DOHH2 (cell line): ENCODE data around the gene CDC25B.

Experiments used
- H3F3A ChIP-seq: fragments of 200-600 bp; sonication (generic), shearing (Covaris generic); 2 replicates; pipeline ENCODE4 v1.6.0; 2016; ENCODE audit warnings: antibody characterized with exemption, mild to moderate bottlenecking; ENCODE audit not compliant: control insufficient read depth, insufficient read depth
- H3K27ac ChIP-seq: fragments of 200-600 bp; sonication (generic); 2 replicates; pipeline ENCODE4 v1.5.1; 2014; ENCODE audit warnings: low read depth, mild to moderate bottlenecking, low read length, moderate library complexity
- H3K27me3 ChIP-seq: fragments of 200-600 bp; sonication (generic); 2 replicates; pipeline ENCODE4 v1.6.1; 2014; ENCODE audit warnings: mild to moderate bottlenecking, low read length, mixed read lengths; ENCODE audit not compliant: control insufficient read depth
- H3K36me3 ChIP-seq: fragments of 200-600 bp; sonication (generic); 2 replicates; pipeline ENCODE4 v1.6.1; 2014; ENCODE audit warnings: mild to moderate bottlenecking, low read length, moderate library complexity, mixed read lengths; ENCODE audit not compliant: control insufficient read depth
- H3K4me1 ChIP-seq: fragments of 200-600 bp; sonication (generic); 2 replicates; pipeline ENCODE4 v1.6.1; 2014; ENCODE audit warnings: mild to moderate bottlenecking, low read length, mixed read lengths; ENCODE audit not compliant: control insufficient read depth
- H3K4me2 ChIP-seq: fragments of 200-600 bp; sonication (generic); 2 replicates; pipeline ENCODE4 v1.6.0; 2014; ENCODE audit warnings: mild to moderate bottlenecking, low read length, moderate library complexity
- H3K4me3 ChIP-seq: fragments of 200-600 bp; sonication (generic); 2 replicates; pipeline ENCODE4 v1.5.1; 2014; ENCODE audit warnings: mild to moderate bottlenecking, low read length, mixed read lengths
- H3K79me2 ChIP-seq: fragments of 200-600 bp; sonication (generic); 2 replicates; pipeline ENCODE4 v1.6.1; 2014; ENCODE audit warnings: mild to moderate bottlenecking, low read length, mixed read lengths; ENCODE audit not compliant: control insufficient read depth
- H3K9me2 ChIP-seq: fragments of 200-600 bp; sonication (generic); replicated peaks from 2 replicates; pipeline ENCODE4 v1.6.1; 2014; ENCODE audit warnings: mild to moderate bottlenecking, low read length, mixed read lengths; ENCODE audit not compliant: control insufficient read depth
- H3K9me3 ChIP-seq: fragments of 200-600 bp; sonication (generic); 2 replicates; pipeline ENCODE4 v1.6.1; 2014; ENCODE audit warnings: antibody characterized with exemption, low read length, mixed read lengths; ENCODE audit not compliant: control insufficient read depth, insufficient read depth
- H4K20me1 ChIP-seq: fragments of 200-600 bp; sonication (generic); 2 replicates; pipeline ENCODE4 v1.6.0; 2014; ENCODE audit warnings: low read depth, mild to moderate bottlenecking, antibody characterized with exemption, low read length, moderate library complexity; ENCODE audit not compliant: control insufficient read depth, insufficient read depth
- EZH2phosphoT487 ChIP-seq: fragments of 200-600 bp; sonication (generic); IDR thresholded peaks from 2 replicates; pipeline ENCODE4 v1.6.1; 2017; ENCODE audit warnings: borderline replicate concordance, mild to moderate bottlenecking, antibody characterized with exemption, low read length, moderate library complexity, mixed read lengths
- TF ChIP-seq, protein P1 (sequence below): fragments of 200-600 bp; sonication (generic); IDR thresholded peaks from one replicate; pipeline ENCODE4 v1.5.1; 2014; ENCODE audit warnings: antibody characterized with exemption, mild to moderate bottlenecking, low read depth, low read length; ENCODE audit not compliant: poor library complexity, severe bottlenecking

CDC25B gene

DNA sequence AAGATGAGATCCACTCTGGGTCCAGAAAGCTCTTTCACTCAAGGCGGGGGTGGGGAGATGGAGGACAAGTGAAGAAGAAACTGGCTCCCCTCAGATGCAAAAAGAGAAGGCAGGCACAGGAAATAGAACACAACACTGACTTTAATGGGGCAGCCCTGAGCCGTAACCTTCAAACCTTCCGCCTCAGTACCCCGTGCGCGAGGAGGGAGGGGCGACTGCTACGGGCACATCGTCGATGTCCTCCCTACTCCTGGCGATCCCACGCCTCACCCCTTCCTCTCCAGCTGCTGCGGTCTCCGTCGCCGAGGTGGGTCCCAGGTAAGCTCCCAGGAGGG is 18.8 kb upstream of the CDC25B start:
- Histone ChIP-seq H3F3A (peaks cover 3% of the 10 kb centered on the region; the same call in 1 of the 2 replicates), H3K27ac (no peak overlapping the region), H3K4me2 (peak overlapping the region; percentile 92), H3K4me3 (peak overlapping the region; percentile 80), H3K9me2 (no peaks in the 10 kb centered on the region), H3K79me2 (no peaks in the 10 kb centered on the region), H3K27me3 (peaks cover 24% of the 10 kb centered on the region), H3K4me1 (peaks cover 43% of the 10 kb centered on the region), H3K9me3 (no peaks in the 10 kb centered on the region), H4K20me1 (no peaks in the 10 kb centered on the region; the same call in 1 of the 2 replicates), H3K36me3 (no peaks in the 10 kb centered on the region)
- TF ChIP-seq, protein P1, sequence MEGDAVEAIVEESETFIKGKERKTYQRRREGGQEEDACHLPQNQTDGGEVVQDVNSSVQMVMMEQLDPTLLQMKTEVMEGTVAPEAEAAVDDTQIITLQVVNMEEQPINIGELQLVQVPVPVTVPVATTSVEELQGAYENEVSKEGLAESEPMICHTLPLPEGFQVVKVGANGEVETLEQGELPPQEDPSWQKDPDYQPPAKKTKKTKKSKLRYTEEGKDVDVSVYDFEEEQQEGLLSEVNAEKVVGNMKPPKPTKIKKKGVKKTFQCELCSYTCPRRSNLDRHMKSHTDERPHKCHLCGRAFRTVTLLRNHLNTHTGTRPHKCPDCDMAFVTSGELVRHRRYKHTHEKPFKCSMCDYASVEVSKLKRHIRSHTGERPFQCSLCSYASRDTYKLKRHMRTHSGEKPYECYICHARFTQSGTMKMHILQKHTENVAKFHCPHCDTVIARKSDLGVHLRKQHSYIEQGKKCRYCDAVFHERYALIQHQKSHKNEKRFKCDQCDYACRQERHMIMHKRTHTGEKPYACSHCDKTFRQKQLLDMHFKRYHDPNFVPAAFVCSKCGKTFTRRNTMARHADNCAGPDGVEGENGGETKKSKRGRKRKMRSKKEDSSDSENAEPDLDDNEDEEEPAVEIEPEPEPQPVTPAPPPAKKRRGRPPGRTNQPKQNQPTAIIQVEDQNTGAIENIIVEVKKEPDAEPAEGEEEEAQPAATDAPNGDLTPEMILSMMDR = no peak
- TF ChIP-seq EZH2phosphoT487 = no peak

DNA sequence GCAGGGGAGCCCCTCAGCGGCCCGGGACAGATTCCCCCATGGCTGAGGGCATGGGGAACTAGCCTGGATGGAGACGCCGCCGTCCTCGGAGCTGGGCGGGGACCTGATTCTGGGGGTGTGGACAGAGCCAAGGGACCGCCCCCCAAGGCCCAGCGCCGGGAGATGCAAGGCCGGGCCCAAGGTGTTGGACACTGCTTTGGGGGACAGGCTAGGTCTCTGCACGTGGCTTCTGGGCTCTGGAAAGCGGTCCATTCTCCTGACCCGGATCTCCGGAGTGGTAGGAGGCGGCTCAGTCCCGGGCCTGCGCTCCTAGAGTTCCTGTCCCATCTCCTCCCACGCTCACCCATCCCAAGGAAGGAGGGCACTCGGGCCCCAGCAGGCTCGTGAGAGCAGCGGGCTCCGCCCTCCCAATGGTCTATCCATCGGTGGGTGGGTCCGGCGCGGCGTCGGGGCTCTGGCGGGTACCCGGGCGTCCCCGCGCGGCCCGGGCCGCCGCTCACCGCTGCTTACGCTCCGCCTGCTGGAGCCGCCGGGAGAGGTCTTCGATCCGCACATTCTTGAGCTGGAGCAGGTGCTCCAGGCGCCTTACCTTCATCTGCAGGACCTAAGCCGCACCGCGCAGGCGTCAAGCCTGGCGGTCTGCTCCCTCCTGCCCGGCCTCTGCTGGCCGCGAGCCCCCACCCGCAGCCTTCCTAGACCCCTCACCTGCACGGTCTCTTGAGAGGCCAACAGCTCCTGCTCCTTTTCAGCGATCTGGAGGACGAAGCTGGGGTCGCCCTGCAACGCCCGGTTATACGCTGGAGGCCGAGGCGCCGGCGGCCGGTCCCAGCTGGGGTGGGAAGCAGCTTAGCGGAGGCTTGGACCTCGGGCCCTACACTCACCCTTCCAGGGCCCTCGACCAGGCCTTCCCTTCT is 18.1 kb upstream of the CDC25B start:
- Histone ChIP-seq H3K9me2 (no peaks in the 10 kb centered on the region), H3K36me3 (no peaks in the 10 kb centered on the region), H3K4me3 (peak overlapping the region; percentile 80), H3K79me2 (no peaks in the 10 kb centered on the region; the same call in 1 of the 2 replicates), H3K4me2 (peak overlapping the region; percentile 92), H3K27ac (no peak overlapping the region), H3K9me3 (no peaks in the 10 kb centered on the region), H4K20me1 (no peaks in the 10 kb centered on the region; the same call in 1 of the 2 replicates), H3K27me3 (peaks cover 24% of the 10 kb centered on the region), H3F3A (peaks cover 7% of the 10 kb centered on the region; the same call in 1 of the 2 replicates), H3K4me1 (peaks cover 43% of the 10 kb centered on the region)
- TF ChIP-seq, protein P1 = no peak
- TF ChIP-seq EZH2phosphoT487 = peak; percentile 42; the same call in 1 of the 2 replicates

DNA sequence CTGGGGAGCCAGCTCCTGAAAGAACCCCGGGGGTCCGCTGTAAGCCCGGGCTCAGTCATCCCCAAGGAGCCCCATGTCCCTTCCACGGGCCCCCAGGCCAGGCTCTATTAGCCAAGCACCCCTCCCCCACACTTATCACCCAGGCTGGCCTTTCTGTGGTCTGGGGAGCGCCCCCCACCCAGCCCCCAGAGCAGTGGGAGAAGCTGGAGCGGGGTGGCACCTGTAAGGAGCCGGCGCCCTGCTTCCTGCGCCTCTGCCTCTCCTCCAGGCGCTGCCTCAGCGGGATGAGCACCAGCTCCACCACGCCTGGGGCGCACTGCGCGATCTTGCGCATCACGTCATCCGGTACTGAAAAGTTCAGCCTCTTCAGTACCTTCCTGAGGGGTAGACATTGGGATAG is 17.1 kb upstream of the CDC25B start:
- peak overlapping the region; percentile 92 for H3K4me2 ChIP-seq
- H3K4me1 ChIP-seq = peaks cover 43% of the 10 kb centered on the region
- peaks cover 24% of the 10 kb centered on the region for H3K27me3 ChIP-seq
- H3K4me3 ChIP-seq = no peak overlapping the region
- TF ChIP-seq EZH2phosphoT487 = no peak
- TF ChIP-seq, protein P1 = no peak
- peaks cover 7% of the 10 kb centered on the region; the same call in 1 of the 2 replicates for H3K36me3 ChIP-seq
- H3K9me2 ChIP-seq = no peaks in the 10 kb centered on the region
- H3K27ac ChIP-seq = no peak overlapping the region
- H3K79me2 ChIP-seq = peaks cover 8% of the 10 kb centered on the region
- H3F3A ChIP-seq = peaks cover 7% of the 10 kb centered on the region; the same call in 1 of the 2 replicates
- no peaks in the 10 kb centered on the region for H3K9me3 ChIP-seq
- no peaks in the 10 kb centered on the region; the same call in 1 of the 2 replicates for H4K20me1 ChIP-seq
